Trophoblast cell (in vitro differentiated cells and primary cell): ENCODE measurements around the gene CXCL1.
A peak's percentile ranks its signal among the peaks of the same experiment; 100 is the strongest.

Experiments
- DNase-seq, 2 donors: peaks; one replicate each; pipeline ENCODE4 v3.0.0-alpha.2; 2016
- H2AFZ ChIP-seq: 2 replicates; pipeline ENCODE4 v1.6.1; 2013; ENCODE audit warnings: low read length, moderate library complexity, mild to moderate bottlenecking; ENCODE audit not compliant: insufficient read depth, poor library complexity
- H2AK5ac ChIP-seq: 2 replicates; pipeline ENCODE4 v1.6.1; 2013; ENCODE audit warnings: mild to moderate bottlenecking, low read length
- H2BK120ac ChIP-seq: 2 replicates; pipeline ENCODE4 v1.6.1; 2013; ENCODE audit warnings: low read length, mild to moderate bottlenecking, moderate library complexity; ENCODE audit not compliant: insufficient read depth, poor library complexity
- H2BK12ac ChIP-seq: 2 replicates; pipeline ENCODE4 v1.6.1; 2013; ENCODE audit warnings: mild to moderate bottlenecking, low read length, moderate library complexity
- H2BK5ac ChIP-seq: 2 replicates; pipeline ENCODE4 v1.6.1; 2013; ENCODE audit warnings: low read length, low read depth, moderate library complexity, mild to moderate bottlenecking; ENCODE audit not compliant: poor library complexity
- H3K14ac ChIP-seq: 2 replicates; pipeline ENCODE4 v1.6.1; 2013; ENCODE audit warnings: mild to moderate bottlenecking, low read length
- H3K18ac ChIP-seq: 2 replicates; pipeline ENCODE4 v1.6.1; 2013; ENCODE audit warnings: mild to moderate bottlenecking, low read length
- H3K23ac ChIP-seq: 2 replicates; pipeline ENCODE4 v1.6.1; 2013; ENCODE audit warnings: low read length
- H3K27ac ChIP-seq: 2 replicates; pipeline ENCODE4 v1.5.1; 2013; ENCODE audit warnings: low read depth, mild to moderate bottlenecking, inconsistent platforms, low read length, moderate library complexity
- H3K27me3 ChIP-seq: 2 replicates; pipeline ENCODE4 v1.6.1; 2013; ENCODE audit warnings: inconsistent platforms, mild to moderate bottlenecking, low read length, moderate library complexity; ENCODE audit not compliant: insufficient read depth
- H3K36me3 ChIP-seq, 2 experiments: 1 replicate in 1 of 2; 2 replicates in 1 of 2; pipeline ENCODE4 v1.6.1; 2013; ENCODE audit warnings: low read length in 2 of 2, mild to moderate bottlenecking in 2 of 2, moderate library complexity in 1 of 2; ENCODE audit not compliant: insufficient read depth in 2 of 2, control insufficient read depth in 1 of 2
- H3K4ac ChIP-seq: 2 replicates; pipeline ENCODE4 v1.6.1; 2013; ENCODE audit warnings: low read depth, mild to moderate bottlenecking, low read length, moderate library complexity
- H3K4me1 ChIP-seq, 2 experiments: 1 replicate in 1 of 2; 2 replicates in 1 of 2; pipeline ENCODE4 v1.6.1; 2013; ENCODE audit warnings: low read length in 2 of 2, mild to moderate bottlenecking in 2 of 2, moderate library complexity in 1 of 2; ENCODE audit not compliant: insufficient read depth in 2 of 2, control insufficient read depth in 1 of 2
- H3K4me2 ChIP-seq: 2 replicates; pipeline ENCODE4 v1.6.1; 2013; ENCODE audit warnings: inconsistent platforms, mild to moderate bottlenecking, low read length, moderate library complexity
- H3K4me3 ChIP-seq: 2 replicates; pipeline ENCODE4 v1.5.1; 2013; ENCODE audit warnings: mild to moderate bottlenecking, low read depth, low read length, inconsistent platforms
- H3K79me1 ChIP-seq: one replicate; pipeline ENCODE4 v1.6.1; 2013; ENCODE audit warnings: low read length
- H3K79me2 ChIP-seq: 2 replicates; pipeline ENCODE4 v1.6.1; 2013; ENCODE audit warnings: low read length, mild to moderate bottlenecking; ENCODE audit not compliant: control insufficient read depth, insufficient read depth, poor library complexity
- H3K9ac ChIP-seq: 2 replicates; pipeline ENCODE4 v1.6.1; 2013; ENCODE audit warnings: mild to moderate bottlenecking, low read length
- H3K9me3 ChIP-seq: 2 replicates; pipeline ENCODE4 v1.6.1; 2013; ENCODE audit warnings: low read depth, mild to moderate bottlenecking, control low read depth, inconsistent platforms, low read length; ENCODE audit not compliant: insufficient read depth
- H4K12ac ChIP-seq: 2 replicates; pipeline ENCODE4 v1.6.1; 2013; ENCODE audit warnings: low read depth, mild to moderate bottlenecking, low read length, moderate library complexity
- H4K8ac ChIP-seq: 2 replicates; pipeline ENCODE4 v1.6.1; 2013; ENCODE audit warnings: low read depth, mild to moderate bottlenecking, low read length, moderate library complexity
- H4K91ac ChIP-seq: one replicate; pipeline ENCODE4 v1.6.1; 2013; ENCODE audit warnings: low read depth, mild to moderate bottlenecking, low read length, moderate library complexity
- WGBS: extraction: QIAGEN DNeasy Blood & Tissue Kit; methylation state at CpG from one replicate; pipeline ENCODE4 v1.1.7; 2013; ENCODE audit warnings: missing lambda C conversion rate; ENCODE audit not compliant: insufficient read length, insufficient coverage; ENCODE audit errors: extremely low coverage; 5-methylcytosine and 5-hydroxymethylcytosine counted together

The CXCL1 gene

GRCh38 chr4:73836373-73837279, 32.6 kb upstream of the CXCL1 start, which contains the start of gene CXCL6:
Gene CXCL6, plus strand, starts transcription at chr4:73836678. Its CDS starts 73 bp downstream, at chr4:73836751.
- Histone ChIP-seq H4K91ac (no peak within 1 kb of the TSS), H3K4me2 (peak within 1 kb of the TSS; percentile 74), H2BK120ac (no peak within 1 kb of the TSS), H3K4me3 (peak within 1 kb of the TSS; percentile 65), H3K4me1 (peaks cover 5 to 9% of the 10 kb centered on the region in 2 experiments), H4K12ac (no peak within 1 kb of the TSS), H3K14ac (no peak within 1 kb of the TSS), H3K9ac (peak within 1 kb of the TSS; percentile 28), H2BK12ac (no peak within 1 kb of the TSS), H2AK5ac (no peak within 1 kb of the TSS), H2AFZ (peak within 1 kb of the TSS; percentile 45), H3K36me3 (no peaks in the 10 kb centered on the region), H3K79me1 (no peaks in the 10 kb centered on the region), H4K8ac (no peak within 1 kb of the TSS), H3K23ac (no peak within 1 kb of the TSS), H2BK5ac (no peak within 1 kb of the TSS), H3K18ac (no peak within 1 kb of the TSS), H3K79me2 (no peaks in the 10 kb centered on the region), H3K9me3 (no peaks in the 10 kb centered on the region), H3K4ac (no peak within 1 kb of the TSS), H3K27me3 (no peaks in the 10 kb centered on the region), H3K27ac (no peak within 1 kb of the TSS)
- no CpG with 5 or more reads among the region's 41 CpGs for WGBS
- no peak for DNase-seq

- no CpG with 5 or more reads among the region's 5 CpGs for WGBS
- H3K4me1 ChIP-seq = peaks cover 5 to 9% of the 10 kb centered on the region in 2 experiments
Observed at GRCh38 chr4:73839071-73839470, 30.1 kb upstream of the CXCL1 start.

GRCh38 chr4:73839715-73840114, 29.5 kb upstream of the CXCL1 start:
- no peak overlapping the region for H4K8ac ChIP-seq
- WGBS = no CpG with 5 or more reads among the region's 3 CpGs
- no peak overlapping the region for H2BK12ac ChIP-seq
- H4K91ac ChIP-seq = no peak overlapping the region
- H3K9ac ChIP-seq = no peak overlapping the region
- H3K27me3 ChIP-seq = no peaks in the 10 kb centered on the region
- H3K9me3 ChIP-seq = no peaks in the 10 kb centered on the region
- no peak overlapping the region for H3K23ac ChIP-seq
- H3K4me2 ChIP-seq = no peak overlapping the region
- H3K27ac ChIP-seq = no peak overlapping the region
- no peak overlapping the region for H3K4ac ChIP-seq
- no peak overlapping the region for H3K14ac ChIP-seq
- no peak for DNase-seq
- no peak overlapping the region for H3K4me3 ChIP-seq
- H3K36me3 ChIP-seq = no peaks in the 10 kb centered on the region
- H2BK120ac ChIP-seq = no peak overlapping the region
- H4K12ac ChIP-seq = no peak overlapping the region
- H3K4me1 ChIP-seq = peaks cover 5 to 9% of the 10 kb centered on the region in 2 experiments
- H3K18ac ChIP-seq = no peak overlapping the region
- no peaks in the 10 kb centered on the region for H3K79me2 ChIP-seq
- no peak overlapping the region for H2AK5ac ChIP-seq
- H2AFZ ChIP-seq = no peak overlapping the region
- H2BK5ac ChIP-seq = no peak overlapping the region
- no peaks in the 10 kb centered on the region for H3K79me1 ChIP-seq

More at GRCh38 chr4:73839071-73839470, 30.1 kb upstream of the CXCL1 start:
- H4K8ac ChIP-seq = no peak overlapping the region
- H3K23ac ChIP-seq = no peak overlapping the region
- no peak overlapping the region for H2AK5ac ChIP-seq
- H2BK12ac ChIP-seq = no peak overlapping the region
- H2AFZ ChIP-seq = no peak overlapping the region
- H3K4me3 ChIP-seq = no peak overlapping the region
- no peak overlapping the region for H3K4me2 ChIP-seq
- H4K91ac ChIP-seq = no peak overlapping the region
- no peaks in the 10 kb centered on the region for H3K79me1 ChIP-seq
- no peak overlapping the region for H3K14ac ChIP-seq
- no peak overlapping the region for H2BK120ac ChIP-seq
- H3K36me3 ChIP-seq = no peaks in the 10 kb centered on the region
- no peak overlapping the region for H3K18ac ChIP-seq
- no peak overlapping the region for H3K4ac ChIP-seq
- no peak overlapping the region for H4K12ac ChIP-seq
- no peaks in the 10 kb centered on the region for H3K79me2 ChIP-seq
- H3K9me3 ChIP-seq = no peaks in the 10 kb centered on the region
- no peak overlapping the region for H3K27ac ChIP-seq
- no peaks in the 10 kb centered on the region for H3K27me3 ChIP-seq
- no peak overlapping the region for H3K9ac ChIP-seq
- H2BK5ac ChIP-seq = no peak overlapping the region
- DNase-seq = no peak

- no peak overlapping the region for H2AK5ac ChIP-seq
- H2AFZ ChIP-seq = no peak overlapping the region
- no peak overlapping the region for H3K27ac ChIP-seq
- no peak overlapping the region for H2BK120ac ChIP-seq
- H4K8ac ChIP-seq = no peak overlapping the region
- no peak overlapping the region for H3K9ac ChIP-seq
- no peaks in the 10 kb centered on the region for H3K79me2 ChIP-seq
- no peak overlapping the region for H3K4me3 ChIP-seq
- no CpG with 5 or more reads among the region's 4 CpGs for WGBS
- no peak overlapping the region for H4K91ac ChIP-seq
- H2BK12ac ChIP-seq = no peak overlapping the region
- no peaks in the 10 kb centered on the region for H3K9me3 ChIP-seq
- H2BK5ac ChIP-seq = no peak overlapping the region
- H3K36me3 ChIP-seq = no peaks in the 10 kb centered on the region
- no peak overlapping the region for H4K12ac ChIP-seq
- H3K4ac ChIP-seq = no peak overlapping the region
- no peak overlapping the region for H3K18ac ChIP-seq
- no peaks in the 10 kb centered on the region for H3K27me3 ChIP-seq
- no peak overlapping the region for H3K23ac ChIP-seq
- H3K14ac ChIP-seq = no peak overlapping the region
- no peak overlapping the region for H3K4me2 ChIP-seq
- DNase-seq = no peak
- H3K79me1 ChIP-seq = no peaks in the 10 kb centered on the region
- H3K4me1 ChIP-seq = peaks cover 5 to 6% of the 10 kb centered on the region in 2 experiments
Observed at GRCh38 chr4:73841243-73841925, 27.8 kb upstream of the CXCL1 start.
